GM19372 (cell line): ENCODE measurements around the gene FAM168B.

Experiments
- ATAC-seq: cut with Tn5 transposase; IDR thresholded peaks from one replicate; pipeline ENCODE4 v1.9.1; 2021; ENCODE audit warnings: mild to moderate bottlenecking, low read depth, moderate library complexity; ENCODE audit not compliant: unreplicated experiment

FAM168B gene

DNA sequence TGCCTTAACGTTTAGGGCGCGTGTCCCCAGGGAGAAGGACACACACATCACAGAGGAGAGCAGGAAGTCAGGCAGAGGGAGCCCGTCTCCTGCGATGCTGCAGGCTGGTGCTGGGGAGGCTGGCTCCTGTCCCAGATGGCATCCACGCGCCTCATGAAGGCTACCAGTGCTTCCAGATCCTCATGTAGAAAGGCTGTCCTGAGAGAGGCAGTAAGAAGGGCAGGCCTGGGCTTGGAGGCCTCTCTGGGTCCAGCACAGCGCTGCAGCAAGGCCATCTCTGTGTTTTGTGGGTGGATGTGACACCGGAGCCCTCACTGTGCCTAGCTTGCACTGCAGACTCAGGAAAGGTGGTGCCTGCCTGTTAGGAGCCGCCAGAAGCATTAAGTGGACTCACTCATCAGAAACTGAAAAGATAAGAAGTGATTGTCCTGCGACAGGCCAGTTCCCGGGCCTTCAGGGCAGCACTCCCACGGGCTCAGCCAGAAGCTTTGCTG is 62.7 kb downstream of the FAM168B start:
- ATAC-seq = no peak

DNA sequence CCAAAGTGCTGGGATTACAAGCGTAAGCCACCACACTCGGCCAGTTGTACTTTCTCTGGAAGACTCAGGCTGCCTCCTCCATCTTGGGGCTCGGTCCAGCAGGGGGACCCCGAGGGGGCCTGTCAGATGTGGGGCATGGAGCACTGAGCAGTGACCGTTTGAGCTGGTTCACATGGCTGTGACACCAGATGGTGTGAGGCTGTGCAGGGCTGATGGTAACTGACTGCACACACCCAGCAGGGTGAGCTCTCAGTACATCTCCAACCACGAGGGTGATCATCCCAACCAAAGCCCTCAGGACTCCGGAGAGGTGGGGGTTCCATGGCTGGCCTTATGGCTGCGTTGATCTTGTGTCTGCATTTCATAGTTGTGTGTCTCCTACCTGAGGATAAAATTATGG is 63.4 kb downstream of the FAM168B start:
- no peak for ATAC-seq

DNA sequence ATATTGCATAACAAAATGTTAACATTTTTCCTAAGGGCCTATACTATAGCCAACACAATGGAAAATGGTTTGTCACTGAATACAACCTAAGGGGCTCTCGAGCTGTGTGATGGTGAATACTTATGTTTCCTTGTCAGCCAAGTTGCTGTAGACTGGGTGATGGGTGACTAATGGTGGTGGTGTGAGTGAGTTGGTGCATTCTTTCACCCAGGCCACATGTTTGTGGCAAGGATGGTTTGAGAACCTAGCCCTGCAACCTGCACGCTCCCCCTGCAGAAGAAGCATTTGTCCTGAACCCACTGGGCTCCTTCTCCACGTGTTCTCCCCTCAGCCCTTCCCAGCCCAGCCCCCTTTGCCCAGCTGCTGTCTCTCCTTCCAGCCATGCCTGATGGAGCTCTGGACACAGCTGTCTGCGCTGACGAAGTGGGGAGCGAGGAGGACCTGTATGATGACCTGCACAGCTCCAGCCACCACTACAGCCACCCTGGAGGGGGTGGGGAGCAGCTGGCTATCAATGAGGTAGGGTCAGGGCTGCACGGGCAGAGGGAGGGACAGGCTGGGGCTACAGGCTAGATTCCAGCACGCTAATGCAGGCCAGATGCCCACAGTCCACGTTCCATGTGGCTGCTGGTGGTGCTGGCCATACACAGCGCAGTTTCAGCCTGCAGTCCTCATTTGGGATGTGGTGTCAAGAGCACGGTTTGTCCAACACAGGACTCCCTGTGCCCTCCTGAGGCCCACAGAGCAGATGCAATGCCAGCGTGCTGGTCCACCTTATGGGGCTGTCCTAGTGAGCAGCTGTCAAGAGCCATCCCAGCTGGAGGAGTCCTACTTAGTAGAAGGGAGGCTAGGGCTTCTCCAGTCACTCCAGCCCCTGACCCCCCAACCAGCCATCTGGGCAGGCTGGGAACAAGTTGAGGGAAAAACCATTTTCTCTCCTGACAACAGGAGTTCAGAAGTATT is 65.4 kb downstream of the FAM168B start:
- no peak for ATAC-seq

DNA sequence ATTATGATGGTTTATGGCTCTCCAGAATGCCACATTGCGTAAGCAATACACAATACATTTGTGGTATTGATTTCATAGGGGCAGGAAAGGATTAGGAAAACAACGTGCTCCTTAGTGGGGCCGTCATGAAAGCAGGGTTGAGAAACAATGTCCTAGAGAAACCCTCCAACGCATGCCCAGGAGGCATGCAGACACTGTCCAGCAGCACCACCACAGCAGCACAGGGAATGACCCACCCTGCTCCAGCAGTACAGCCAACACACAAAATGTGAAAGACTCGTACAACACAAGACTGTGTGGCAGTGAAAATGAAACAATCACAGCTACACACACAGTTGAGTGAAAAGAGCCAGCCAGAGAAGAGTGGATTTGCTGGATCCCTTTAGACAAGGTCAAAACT is 66.3 kb downstream of the FAM168B start:
- no peak for ATAC-seq

DNA sequence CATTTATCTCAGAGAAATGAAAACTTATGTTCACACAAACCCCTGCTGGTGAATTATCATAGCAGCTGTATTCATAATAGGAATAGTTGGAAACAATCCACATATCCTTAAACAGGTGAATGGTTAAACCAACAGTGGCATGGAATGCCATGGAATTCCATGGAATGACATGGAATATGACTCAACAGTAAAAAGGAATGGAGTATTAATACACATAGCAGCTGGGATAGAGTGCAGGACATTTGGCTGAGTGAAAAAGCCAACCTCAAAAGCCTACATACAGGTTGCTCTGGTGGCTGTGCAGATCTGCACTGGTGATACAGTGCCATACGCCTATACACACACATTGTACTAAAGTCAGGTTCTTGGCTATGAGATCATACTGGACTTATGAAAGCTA is 69.5 kb downstream of the FAM168B start:
- ATAC-seq = no peak

DNA sequence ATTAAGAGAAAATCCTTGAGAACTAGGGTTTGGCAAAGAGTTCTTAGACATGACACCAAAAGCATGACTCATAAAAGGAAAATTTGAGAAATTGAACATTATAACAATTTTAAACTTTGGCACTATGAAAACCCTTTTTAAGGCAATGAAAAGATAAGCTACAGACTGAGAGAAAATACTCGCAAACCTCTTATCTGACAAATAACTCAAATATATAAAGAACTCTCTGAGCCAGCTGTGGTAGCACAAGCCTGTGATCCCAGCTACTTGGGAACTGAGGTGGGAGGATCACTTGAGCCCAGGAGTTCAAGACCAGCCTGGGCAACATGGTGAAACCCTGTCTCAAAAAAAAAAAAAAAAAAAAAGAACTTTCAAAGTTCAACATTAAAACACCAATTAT is 70.5 kb downstream of the FAM168B start:
- no peak for ATAC-seq

DNA sequence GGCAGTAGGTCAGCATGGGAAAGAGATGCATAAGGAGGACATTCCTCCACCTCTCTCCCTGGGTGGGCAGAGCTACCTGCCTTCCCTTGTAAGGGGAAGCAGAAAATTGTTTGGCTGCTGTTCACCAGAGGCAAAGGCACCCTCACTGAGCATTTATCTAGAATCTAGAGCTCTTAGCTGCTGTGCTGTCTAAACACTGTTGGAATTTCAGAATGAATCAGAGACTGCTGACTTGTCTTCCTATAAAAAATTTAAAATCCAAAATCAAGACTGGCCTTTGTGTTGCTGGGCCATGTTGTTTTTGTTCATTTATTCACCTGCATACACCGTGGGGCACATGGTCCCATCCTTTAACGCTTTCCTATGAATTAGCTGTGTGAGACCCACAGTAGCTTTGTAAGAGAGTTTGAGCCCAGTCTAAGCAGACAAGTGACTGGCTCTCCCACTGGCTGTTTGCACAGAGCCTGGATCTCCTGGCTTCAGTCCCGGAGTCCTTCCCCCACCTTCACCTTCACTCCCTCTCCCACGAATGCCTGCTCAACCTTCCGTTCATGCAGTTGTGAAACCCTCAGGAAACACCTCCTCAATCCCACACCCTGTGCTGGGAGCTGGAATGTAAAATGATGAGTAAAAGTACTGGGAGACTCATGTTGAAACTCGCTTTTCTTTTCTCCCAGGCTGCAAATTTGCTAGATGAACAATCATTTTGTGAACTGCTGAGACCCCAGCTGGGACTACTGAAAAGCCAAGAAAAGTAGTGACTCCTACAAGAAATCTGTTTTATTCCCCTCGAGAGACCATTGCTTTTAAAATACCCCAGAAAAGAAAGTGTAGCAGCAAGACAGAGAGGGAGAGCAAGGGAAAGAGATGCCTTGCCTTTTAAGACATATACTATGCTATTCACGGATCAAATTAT is 76.2 kb downstream of the FAM168B start:
- ATAC-seq = no peak

DNA sequence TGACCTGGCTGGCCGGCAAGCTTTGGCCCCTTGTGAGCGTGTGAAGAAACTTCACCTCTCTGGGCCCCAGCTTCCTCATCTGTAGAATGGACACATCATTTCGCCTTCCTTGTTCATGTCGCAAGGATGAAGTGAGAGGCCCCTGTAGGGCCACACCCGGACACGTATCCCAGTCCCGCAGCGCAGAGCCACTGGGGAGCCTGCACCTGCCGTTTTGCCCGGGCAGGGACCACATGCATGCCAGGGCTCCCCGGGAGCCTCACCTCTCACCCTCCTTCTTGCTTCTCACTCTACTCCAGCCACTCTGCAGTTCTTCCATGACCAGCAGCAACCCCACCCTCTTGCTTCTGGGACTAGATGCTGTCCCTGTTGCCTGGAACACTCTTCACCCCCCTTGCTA is 77.5 kb downstream of the FAM168B start:
- no peak for ATAC-seq

DNA sequence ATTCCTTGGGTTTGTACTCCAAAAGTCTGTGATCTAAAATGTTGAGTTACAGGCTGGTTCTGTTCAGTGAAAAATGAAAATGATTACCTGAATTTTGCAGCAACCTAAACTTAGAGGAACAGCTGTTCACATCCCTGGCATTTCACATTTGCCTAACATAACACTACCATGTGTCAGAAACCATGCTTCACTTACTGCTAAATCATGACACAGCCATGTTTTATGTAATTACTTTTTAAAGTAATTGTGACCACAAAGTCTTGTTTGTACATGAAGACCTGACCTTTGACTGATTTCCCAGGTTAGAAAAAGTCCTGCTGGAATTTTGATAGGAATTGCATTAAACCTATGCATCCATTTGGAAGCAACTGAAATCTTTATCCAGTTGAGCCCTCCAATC is 79.1 kb downstream of the FAM168B start:
- no peak for ATAC-seq

DNA sequence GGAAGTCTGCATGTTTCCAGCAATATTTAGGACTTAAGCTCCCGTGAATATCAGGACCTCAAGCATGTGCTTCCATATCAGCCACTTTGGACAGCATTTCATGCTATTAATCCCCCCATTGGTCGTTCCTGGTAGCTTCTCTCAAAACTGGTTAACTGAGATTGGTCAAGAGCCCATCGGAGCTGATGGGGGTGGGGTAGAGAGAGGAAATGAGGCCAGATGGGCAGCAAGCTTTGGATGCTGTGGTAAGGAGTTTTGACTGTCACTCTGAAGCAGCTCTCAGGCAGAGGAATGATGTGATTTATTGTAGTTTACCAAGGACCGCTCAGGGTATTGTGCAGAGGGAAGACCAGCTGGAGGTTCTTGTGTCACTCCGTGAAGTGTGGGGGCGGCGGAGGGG is 81.8 kb downstream of the FAM168B start:
- ATAC-seq = no peak

DNA sequence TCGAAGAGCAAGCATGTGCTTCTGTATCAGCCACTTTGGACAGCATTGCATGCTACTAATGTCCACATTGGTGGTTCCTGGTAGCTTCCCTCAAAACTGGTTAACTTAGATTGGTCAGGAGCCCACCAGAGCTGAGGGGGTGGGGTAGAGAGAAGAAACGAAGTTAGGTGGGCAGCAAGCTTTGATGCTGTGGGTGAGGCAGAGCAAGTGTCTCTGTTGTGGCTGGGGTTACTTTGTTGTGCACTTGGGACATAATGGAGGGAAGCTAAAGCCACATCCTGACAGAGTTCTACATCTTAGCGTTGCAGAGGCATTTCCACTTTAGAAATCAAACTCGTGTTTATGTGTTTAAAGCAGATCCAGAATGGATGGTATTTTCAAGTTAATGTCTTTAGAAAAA is 82.7 kb downstream of the FAM168B start:
- ATAC-seq = no peak

DNA sequence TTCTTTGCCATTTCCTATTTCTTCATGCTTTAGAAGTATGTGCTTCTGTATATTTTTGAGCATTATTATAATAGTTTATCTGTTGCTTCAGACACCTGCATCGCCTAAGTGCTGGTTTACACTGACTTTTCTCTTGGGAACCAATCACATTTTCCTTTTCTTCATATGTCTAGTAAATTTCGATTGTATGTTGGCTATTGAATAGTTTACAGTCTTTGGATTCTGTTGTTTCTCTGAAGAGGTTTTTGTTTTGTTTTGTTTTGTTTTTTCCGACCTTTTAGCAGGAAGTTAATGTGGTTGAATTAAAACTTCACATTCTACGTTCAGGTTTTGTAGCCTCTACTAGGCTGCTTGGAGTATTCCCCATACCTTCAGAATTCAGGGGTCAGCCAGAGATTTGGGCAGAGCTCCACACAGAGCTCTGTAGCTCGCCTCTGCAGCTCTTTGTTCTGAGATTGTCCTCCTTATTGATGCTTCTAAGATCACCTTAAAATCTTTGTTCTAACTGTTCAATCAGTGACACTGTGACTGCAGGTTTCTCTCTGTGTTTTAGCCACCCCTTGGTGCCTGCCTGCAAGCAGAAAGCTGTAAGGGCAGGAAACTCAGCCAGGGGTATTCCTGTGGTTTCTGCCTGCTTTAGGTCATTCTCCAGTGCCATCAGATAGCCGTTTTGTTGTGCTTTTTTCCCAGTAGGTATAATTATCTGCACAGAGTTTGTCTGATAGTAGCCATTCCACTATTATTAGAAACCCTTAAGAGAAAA is 83.4 kb downstream of the FAM168B start:
- ATAC-seq = no peak

DNA sequence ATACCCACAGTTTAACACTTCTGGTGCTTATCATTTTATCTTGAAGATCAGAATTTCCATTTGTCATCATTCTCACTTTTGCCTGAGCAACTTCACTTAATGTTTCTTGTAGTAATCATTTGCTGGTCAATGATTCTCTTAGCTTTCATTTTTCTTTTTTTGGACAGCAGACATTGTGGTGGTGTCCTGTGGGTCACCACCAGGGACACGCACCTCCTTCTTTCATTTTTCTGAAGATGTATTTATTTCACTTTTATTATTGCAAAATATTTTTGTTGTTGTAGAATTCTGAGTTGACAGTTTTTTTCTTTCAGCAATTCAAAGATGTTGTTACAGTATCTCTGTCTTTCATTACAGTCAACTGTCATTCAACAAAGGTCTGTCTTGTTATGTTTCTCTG is 84.3 kb downstream of the FAM168B start:
- ATAC-seq = no peak

DNA sequence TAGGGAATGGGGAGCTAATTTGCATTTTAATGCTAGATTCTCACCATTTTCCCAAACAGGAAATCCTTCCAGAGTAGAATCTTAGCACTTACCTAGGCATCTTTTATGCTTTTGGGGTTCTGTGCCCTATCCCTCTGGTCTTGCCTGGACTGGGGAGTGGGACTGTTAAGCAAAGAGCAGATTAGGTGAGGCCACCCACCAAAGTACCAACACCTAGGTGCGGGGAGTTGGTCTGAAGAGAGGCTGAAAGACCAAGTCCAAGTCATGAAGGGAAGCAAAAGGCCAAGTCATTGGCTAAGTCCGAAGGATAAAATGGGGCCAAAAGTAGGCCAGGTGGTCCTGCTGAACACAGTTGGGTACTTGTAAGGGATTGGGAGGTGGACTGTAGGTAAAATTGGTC is 86.7 kb downstream of the FAM168B start:
- ATAC-seq = no peak

DNA sequence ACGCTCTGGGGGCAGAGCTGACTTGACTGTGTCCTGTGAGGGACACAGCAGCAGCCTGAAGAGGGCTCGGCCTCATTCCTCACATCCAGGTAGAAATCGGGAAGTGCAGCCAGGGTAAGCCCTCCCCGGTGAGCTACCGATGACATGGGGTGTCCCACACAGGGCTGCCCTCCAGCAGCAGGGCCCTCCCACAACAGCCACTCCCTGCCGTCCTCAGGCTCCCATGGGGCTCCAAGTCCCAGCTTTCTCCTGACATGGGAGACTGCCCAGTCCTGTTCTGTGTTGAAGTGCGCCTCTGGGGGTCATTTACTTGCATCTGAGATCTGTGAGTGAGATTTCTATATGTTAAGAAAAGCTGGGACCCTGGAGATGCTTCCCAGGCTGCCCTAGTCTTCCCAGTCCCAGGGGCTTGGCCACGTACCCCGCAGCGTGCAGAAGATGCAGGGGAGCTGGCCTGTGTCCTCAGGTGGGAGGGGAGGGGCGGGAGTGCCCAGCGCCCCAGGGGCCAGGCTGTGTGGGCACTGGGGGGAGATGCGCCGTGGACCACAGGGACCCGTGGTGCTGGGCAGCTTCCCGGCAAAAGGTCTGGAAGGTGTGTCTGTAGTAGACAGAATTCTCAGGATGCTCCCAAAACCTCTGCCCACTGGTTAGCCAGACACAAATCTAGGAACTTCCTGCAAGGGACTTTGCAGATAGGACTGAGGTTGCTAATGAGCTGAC is 87.9 kb downstream of the FAM168B start:
- no peak for ATAC-seq

DNA sequence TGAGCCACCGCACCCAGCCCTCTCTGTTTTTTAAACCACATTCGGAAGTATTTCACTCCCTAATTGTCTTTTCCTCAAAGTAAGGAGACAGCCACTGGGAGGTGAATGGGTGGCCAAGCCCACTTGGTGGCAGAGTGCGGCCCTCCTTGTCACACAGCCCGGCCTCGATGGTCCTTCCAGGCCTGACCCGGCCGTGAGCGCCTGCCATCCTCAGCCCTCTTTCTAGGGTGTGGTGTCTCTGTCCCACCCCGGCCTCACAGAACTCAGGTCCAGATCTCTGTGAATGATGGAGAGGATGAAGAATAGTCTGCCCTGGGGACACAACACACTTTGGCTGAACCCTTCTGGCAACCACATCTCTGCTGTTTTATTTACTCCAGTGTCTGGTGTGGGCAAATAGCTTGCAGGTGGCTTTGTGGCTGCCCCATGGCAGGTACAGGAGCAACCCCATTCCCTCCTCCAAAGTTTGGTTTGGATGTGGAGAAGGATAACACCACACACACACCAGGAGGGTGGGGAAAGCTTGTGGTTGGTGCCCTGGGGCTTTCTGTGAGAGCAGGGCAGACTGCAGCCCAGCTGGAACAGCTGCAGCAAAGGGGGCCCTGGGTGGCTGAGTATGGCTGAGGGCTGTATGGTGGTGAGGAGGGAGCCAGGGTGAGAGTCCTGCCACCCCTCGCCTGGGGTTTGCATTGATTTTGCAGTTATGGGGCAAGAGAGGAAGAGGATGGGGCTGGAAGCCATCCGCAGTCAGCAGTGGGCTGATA is 88.6 kb downstream of the FAM168B start:
- ATAC-seq = no peak

DNA sequence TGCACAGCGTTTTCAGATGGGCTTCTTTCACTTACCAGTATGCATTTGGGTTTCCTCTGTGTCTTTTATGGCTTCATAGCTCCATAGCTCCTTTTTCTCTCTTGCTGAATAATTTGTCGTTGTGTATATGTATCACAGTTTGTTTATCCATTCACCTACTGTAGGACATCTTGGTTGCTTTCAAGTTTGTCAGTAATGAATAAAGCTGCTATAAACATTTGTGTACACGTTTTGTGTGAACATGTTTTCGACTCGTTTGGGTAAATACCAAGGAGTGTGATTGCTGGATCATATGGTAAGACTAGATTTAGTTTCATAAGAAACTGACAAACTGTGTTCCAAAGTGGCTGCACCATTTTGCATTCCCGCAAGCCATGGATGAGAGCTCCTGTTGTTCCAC is 94.7 kb downstream of the FAM168B start:
- ATAC-seq = no peak
